Cardiac muscle cell (in vitro differentiated cells and primary cell): ENCODE measurements around the gene NDUFA11. TPM values are rescaled to one million over a fixed set of nuclear protein-coding genes. Genes with fewer than 3 reads are reported as not detected.
"Not testable (repeated sequence)": the region's sequence is repeated elsewhere in the genome, so short reads cannot be mapped to it uniquely, and the experiment has no call there.

Source experiments
- DNase-seq, 2 donors: peaks; one replicate each; pipeline versions ENCODE4 v3.0.0 to v3.0.0-alpha.2; 2010 to 2017; ENCODE audit warnings: low read depth in 1 of 2, low spot score in 1 of 2
- H3K27ac ChIP-seq: fragments of 200-600 bp; sonication (generic); 2 replicates; pipeline ENCODE4 v1.5.1; 2016
- H3K27me3 ChIP-seq: fragments of 200-600 bp; sonication (generic); 2 replicates; pipeline ENCODE4 v1.6.0; 2016; ENCODE audit warnings: control low read depth
- H3K36me3 ChIP-seq: fragments of 200-600 bp; sonication (generic); 2 replicates; pipeline ENCODE4 v1.5.1; 2016; ENCODE audit warnings: control low read depth
- H3K4me1 ChIP-seq: fragments of 200-600 bp; sonication (generic); 2 replicates; pipeline ENCODE4 v1.8.1; 2017; ENCODE audit warnings: low read depth, mild to moderate bottlenecking, mixed run types
- H3K4me3 ChIP-seq: fragments of 200-600 bp; sonication (generic); 2 replicates; pipeline ENCODE4 v1.5.1; 2016; ENCODE audit warnings: mild to moderate bottlenecking
- H3K9me3 ChIP-seq: fragments of 200-600 bp; sonication (generic); 2 replicates; pipeline ENCODE4 v1.5.1; 2017; ENCODE audit warnings: low read depth, mild to moderate bottlenecking, control low read depth
- CTCF ChIP-seq: IDR thresholded peaks from 2 replicates; pipeline ENCODE4 v1.5.1; 2012; ENCODE audit warnings: low read depth, mild to moderate bottlenecking, low read length
- polyA plus RNA-seq: library from polyadenylated mRNA; unstranded; fragments of >200 nt; fragmentation: Nextera tagmentation; extraction: Ambion mirVana; gene quantifications from 2 replicates; pipeline ENCODE4 v1.2.1, GENCODE V29; 2016
- total RNA-seq: library from RNA; depleted of rRNA; stranded (reverse); fragments of >200 nt; gene quantifications from 2 replicates; pipeline ENCODE4 v1.2.3, GENCODE V29; 2016

The NDUFA11 gene
- total and polyA plus RNA-seq, 2 experiments from 2014 or later = 295 to 760 TPM

GRCh38 chr19:5880604-5881078 is 22.9 kb downstream of the NDUFA11 start:
- peaks cover 13% of the 10 kb centered on the region for H3K4me1 ChIP-seq
- H3K36me3 ChIP-seq = no peaks in the 10 kb centered on the region
- peak; percentile 91 to 92 for DNase-seq
- no peak overlapping the region for H3K4me3 ChIP-seq
- TF ChIP-seq CTCF = no peak
- H3K27me3 ChIP-seq = no peaks in the 10 kb centered on the region
- H3K9me3 ChIP-seq = no peaks in the 10 kb centered on the region
- H3K27ac ChIP-seq = peak overlapping the region; percentile 82

GRCh38 chr19:5880196-5880595 is 23.4 kb downstream of the NDUFA11 start:
- H3K36me3 ChIP-seq = no peaks in the 10 kb centered on the region
- H3K27me3 ChIP-seq = no peaks in the 10 kb centered on the region
- no peak for DNase-seq
- no peak overlapping the region for H3K4me3 ChIP-seq
- peak overlapping the region; percentile 82 for H3K27ac ChIP-seq
- H3K4me1 ChIP-seq = peaks cover 13% of the 10 kb centered on the region
- no peak for TF ChIP-seq CTCF
- H3K9me3 ChIP-seq = no peaks in the 10 kb centered on the region

GRCh38 chr19:5877882-5878281 is 25.7 kb downstream of the NDUFA11 start:
- Histone ChIP-seq H3K9me3 (no peaks in the 10 kb centered on the region), H3K4me1 (peaks cover 13% of the 10 kb centered on the region), H3K36me3 (no peaks in the 10 kb centered on the region), H3K27me3 (no peaks in the 10 kb centered on the region), H3K27ac (no peak overlapping the region), H3K4me3 (no peak overlapping the region)
- no peak for TF ChIP-seq CTCF
- DNase-seq = no peak

- no peaks in the 10 kb centered on the region for H3K27me3 ChIP-seq
- no peaks in the 10 kb centered on the region for H3K9me3 ChIP-seq
- no peaks in the 10 kb centered on the region for H3K36me3 ChIP-seq
- no peak overlapping the region for H3K27ac ChIP-seq
- TF ChIP-seq CTCF = no peak
- no peak for DNase-seq
- H3K4me1 ChIP-seq = peaks cover 13% of the 10 kb centered on the region
- no peak overlapping the region for H3K4me3 ChIP-seq
These were observed 26.2 kb downstream of the NDUFA11 start for GRCh38 chr19:5877427-5877826.

GRCh38 chr19:5874496-5874895 is 29.1 kb downstream of the NDUFA11 start:
- peak in 1 of 2 donors; percentile 64 for DNase-seq
- not testable (repeated sequence) for H3K27me3 ChIP-seq, H3K9me3 ChIP-seq, H3K27ac ChIP-seq, H3K4me3 ChIP-seq, H3K4me1 ChIP-seq, H3K36me3 ChIP-seq

- Histone ChIP-seq H3K27ac (no peak overlapping the region), H3K36me3 (no peaks in the 10 kb centered on the region), H3K9me3 (no peaks in the 10 kb centered on the region), H3K4me3 (no peak overlapping the region), H3K4me1 (peaks cover 5% of the 10 kb centered on the region), H3K27me3 (no peaks in the 10 kb centered on the region)
- no peak for TF ChIP-seq CTCF
- no peak for DNase-seq
These were observed 29.9 kb downstream of the NDUFA11 start for GRCh38 chr19:5873617-5874199.
